Stimulated activated CD8-positive, alpha-beta memory T cell treated with anti-CD3 and anti-CD28 coated beads, Interleukin-2, amount 100 ng/mL, for 1 hour (primary cell): ENCODE measurements around the gene SHISA8.
"Not testable (repeated sequence)": the region's sequence is repeated elsewhere in the genome, so short reads cannot be mapped to it uniquely, and the experiment has no call there.

ENCODE experiments used
- DNase-seq, 2 donors: peaks; one replicate each; pipeline ENCODE4 v3.0.0-alpha.2; 2020; ENCODE audit warnings: low read depth in 2 of 2

Gene SHISA8

GRCh38 chr22:41915035-41915785 lies at the start of gene SHISA8:
SHISA8 (minus strand) TSS chr22:41915074; CDS start chr22:41914667, 407 bp downstream.
- DNase-seq = peak; percentile 24 to 46

DNA sequence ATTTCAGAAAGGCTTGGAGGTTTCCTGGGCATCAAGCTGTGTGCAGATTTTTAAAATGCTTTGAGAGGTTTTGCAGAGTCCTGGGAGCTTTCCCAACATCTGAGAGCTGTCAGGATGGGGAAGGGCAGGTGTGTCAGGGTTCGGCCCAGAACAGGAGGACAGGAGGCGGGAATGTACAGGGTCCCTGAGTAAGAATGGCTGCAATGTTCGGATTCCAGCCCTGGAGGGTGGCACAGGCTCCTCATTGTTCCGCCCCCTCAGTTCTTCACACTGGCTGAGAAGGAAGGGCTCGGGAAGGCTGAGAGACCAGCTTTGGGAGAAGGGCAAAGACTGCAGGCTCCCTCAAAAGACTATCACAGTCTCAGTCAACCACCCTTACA lies 49.2 kb upstream of the SHISA8 start:
- DNase-seq = no peak

DNA sequence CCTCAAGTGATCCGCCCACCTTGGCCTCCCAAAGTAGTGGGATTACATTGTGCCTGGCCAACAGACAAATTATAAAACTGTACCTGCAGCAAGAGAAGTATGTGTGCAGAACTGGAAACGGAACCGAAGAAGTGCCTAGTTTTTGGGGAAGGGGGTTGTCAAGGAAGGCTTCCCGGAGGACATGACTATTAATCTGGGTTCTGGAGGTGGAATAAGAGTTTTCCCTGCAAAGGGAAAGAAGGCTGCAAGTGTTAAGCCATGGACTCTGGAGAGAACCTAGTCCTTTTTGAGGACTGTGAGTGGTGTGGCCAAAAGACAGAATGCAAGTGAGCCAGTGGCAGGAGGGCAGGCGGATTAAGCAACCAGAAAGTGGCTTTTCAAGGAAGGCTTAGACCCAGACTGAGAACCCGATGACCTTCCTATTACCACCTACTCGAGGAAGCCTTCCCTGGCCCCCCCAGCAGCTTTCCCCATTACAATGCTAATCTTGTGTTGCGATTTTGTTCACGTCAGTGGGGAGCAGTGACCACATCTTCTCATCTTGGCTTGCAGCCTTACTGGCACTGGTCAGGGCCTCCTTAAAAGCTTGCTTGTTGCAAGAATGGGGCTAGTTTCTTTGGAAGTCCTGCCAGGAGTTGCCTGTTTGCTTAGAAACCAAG lies 48.7 kb upstream of the SHISA8 start:
- DNase-seq = no peak

- DNase-seq = no peak
Measured at GRCh38 chr22:41957941-41958556, 43.2 kb upstream of the SHISA8 start.

GRCh38 chr22:41952713-41953112 lies 37.8 kb upstream of the SHISA8 start:
- no peak for DNase-seq

DNA sequence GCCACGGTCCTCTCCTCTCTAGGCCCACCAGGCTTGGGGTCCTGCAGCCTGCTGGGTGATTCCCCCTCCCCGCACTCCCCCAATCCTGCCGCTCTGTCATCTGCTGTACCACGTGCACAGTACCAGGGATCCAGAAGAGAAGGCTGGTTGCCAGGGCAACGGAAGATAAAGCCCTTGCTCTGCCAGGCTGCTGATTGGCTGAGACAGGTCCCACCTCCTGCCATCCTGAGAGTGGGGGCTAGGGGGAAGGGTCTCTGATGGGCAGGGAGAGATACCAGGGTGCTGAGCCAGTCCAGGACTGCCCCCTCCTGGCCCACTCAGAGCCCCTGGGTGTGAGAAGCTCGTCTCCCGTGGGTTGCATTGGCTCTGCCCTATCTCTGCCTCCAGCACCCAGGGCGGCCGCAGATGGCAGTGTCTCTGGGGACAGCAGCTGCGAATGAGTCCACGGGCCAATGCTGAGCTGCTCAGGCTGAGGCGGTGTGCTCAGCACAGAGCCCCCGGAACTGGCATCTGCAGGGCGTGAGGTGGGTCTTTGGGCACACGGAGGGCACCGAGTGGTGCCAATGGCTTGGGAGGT lies 37.1 kb upstream of the SHISA8 start, which contains the start of gene SMIM45:
Gene SMIM45, plus strand, starts transcription at position 253 of the 577 bp plus-strand sequence.
- no peak for DNase-seq

GRCh38 chr22:41949297-41949965 lies 34.6 kb upstream of the SHISA8 start:
- DNase-seq = no peak

- DNase-seq = not testable (repeated sequence)
Measured at GRCh38 chr22:41948928-41949296, 34.0 kb upstream of the SHISA8 start.

- no peak for DNase-seq
Measured at GRCh38 chr22:41948142-41948541, 33.3 kb upstream of the SHISA8 start.

- DNase-seq = no peak
Measured at GRCh38 chr22:41947424-41948080, 32.7 kb upstream of the SHISA8 start.

GRCh38 chr22:41946629-41947423 lies 32.0 kb upstream of the SHISA8 start, which contains the start of gene CENPM:
CENPM (minus strand) TSS chr22:41947152; CDS start chr22:41947076, 76 bp downstream.
- peak; percentile 66 to 73 for DNase-seq

DNA sequence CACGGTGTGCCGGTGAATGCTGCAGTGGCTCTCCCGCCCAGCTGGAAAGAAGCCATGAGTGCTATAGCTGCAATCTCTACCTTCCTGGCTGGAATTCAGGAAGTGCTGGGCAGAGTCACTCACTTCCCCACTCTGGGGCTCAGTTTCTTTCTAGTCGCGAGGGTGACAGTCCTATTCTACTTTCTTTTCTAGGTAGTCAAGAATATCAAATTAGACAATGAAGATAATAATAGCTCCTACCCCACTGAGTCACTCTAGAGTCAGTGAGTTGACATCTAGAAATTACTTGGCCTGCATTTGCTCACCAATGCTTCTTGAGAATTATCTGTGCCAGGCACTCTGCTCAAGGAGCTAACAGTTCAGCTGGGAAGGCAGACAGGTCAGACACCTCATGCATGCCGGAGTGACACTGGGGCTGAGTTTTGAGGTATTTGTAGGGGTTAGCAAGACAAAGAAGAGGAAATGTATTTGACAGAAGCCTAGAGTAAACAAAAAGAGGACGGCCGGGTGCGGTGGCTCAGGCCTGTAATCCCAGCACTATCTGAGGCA lies 28.9 kb upstream of the SHISA8 start:
- DNase-seq = no peak

- peak; percentile 66 to 70 for DNase-seq
Measured at GRCh38 chr22:41940832-41941765, 26.2 kb upstream of the SHISA8 start.

- peak; percentile 77 to 83 for DNase-seq
Measured at GRCh38 chr22:41939981-41940831, 25.3 kb upstream of the SHISA8 start.

DNA sequence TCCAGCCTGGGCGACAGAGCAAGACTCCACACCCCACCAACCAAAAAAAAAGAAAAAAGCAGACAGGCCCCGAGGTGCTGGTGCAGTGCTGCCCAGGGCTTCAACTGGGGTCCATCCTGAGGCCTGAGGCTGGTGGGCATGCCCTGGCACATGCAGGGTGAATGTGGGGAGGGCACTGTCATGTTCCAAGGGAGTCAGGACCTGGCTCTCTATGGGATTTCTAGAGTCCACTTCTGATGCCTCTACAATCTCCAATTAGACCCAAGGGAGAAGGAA lies 22.0 kb upstream of the SHISA8 start:
- no peak for DNase-seq

- DNase-seq = no peak
Measured at GRCh38 chr22:41935509-41935908, 20.6 kb upstream of the SHISA8 start.

GRCh38 chr22:41935015-41935351 lies 20.1 kb upstream of the SHISA8 start:
- no peak for DNase-seq

GRCh38 chr22:41934284-41935014 lies 19.6 kb upstream of the SHISA8 start:
- DNase-seq = no peak
